ENCODE measurements around the gene COPG2.
A peak's percentile ranks its signal among the peaks of the same experiment; 100 is the strongest.
"Not testable (repeated sequence)": the region's sequence is repeated elsewhere in the genome, so short reads cannot be mapped to it uniquely, and the experiment has no call there.

COPG2 gene

GRCh38 chr7:130649004-130649790 lies 19.4 kb downstream of the COPG2 start:
- peak; percentile 46 for DNase-seq

DNA sequence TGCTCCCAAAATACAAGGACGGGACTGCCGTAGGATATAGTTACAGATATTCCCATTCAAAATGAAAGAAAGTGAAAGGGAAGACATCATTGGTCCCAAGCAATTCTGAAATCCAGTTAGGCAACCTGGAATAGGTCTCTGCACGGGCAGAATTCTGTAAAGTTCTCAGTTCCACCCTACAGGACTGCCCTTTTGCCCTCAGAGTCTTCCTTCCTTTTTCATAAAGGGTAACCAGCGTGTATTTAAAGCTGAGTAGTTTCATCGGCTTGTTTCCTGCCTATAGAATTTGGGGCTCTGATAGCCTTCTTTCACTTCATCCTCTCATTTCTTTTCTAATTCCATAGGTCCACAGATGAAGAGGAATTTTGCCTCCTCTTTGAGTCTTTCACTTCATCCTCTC lies 20.0 kb downstream of the COPG2 start:
- DNase-seq: no peak

DNA sequence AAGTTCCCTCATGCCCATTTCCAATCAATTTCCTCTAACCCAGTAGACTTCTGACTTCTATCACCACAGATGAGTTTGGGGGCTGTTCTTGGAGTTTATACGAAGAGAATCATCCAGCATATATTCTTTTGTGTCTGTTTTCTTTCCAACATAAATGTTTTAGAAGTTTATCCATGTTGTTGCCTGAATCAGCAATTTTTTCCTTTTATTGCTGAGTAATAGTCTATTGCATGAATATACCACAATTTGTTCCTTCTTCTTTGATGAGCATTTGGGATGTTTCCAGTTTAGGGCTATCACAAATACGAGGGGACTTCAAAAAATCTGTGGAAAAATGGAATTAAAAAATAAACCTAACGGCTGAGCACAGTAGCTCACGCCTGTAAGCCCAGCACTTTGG lies 26.2 kb downstream of the COPG2 start:
- DNase-seq: no peak

- DNase-seq: no peak
These were observed 27.1 kb downstream of the COPG2 start for GRCh38 chr7:130641497-130641896.

DNA sequence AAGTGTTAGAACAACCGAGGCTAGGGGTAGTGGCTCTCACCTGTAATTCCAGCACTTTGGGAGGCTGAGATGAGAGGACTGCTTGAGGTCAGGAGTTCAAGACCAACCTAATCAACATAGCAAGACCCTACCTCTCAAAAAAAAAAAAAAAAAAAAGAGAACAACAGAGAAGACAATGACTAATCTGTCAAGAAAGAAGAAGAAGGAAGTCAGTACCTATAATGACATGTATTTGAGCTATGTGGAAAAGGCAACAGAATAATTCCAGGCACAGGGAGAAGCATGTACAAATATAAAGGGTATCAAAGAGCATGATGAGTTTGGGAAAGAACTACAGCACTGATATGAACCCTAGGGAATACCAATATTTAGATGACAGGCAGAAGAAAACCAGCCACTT lies 27.5 kb downstream of the COPG2 start:
- no peak for DNase-seq

DNA sequence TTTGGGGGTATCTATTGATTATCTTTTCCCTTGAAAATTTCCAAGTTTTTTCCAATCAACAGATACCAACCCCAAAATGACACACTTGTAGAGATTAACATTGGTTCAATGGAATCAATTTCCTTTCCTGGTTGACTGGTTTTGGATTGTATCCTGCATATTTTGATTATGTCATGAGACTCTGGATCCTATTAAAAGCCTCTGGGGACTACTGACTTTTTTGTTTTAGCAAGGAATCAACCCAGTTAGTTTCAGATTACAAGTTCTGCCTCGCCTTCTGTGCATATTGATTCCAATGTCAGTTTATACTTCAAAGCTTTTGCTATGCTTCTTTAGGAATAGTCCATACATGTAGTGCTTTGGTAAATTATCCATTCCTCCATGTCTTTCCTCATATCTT lies 29.2 kb downstream of the COPG2 start:
- DNase-seq: no peak

DNA sequence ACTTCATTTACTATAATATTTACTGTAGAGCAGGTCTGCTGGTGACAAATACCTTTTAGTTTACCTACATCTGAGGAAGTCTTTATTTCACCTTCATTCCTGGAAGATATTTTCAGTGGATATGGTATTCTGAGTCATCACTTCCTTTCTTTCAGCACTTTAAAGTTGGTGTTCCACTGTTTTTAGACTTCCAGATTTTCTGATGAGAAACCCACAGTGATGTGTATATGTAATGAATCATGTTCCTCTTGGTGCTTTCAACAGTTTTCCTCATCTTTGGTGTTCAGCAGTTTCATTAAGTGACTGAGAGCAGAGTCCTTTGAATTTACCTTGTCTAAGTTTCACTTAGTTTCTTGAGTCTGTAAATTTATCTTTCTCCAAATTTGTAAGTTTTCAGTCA lies 36.4 kb downstream of the COPG2 start:
- DNase-seq: peak; percentile 31

DNA sequence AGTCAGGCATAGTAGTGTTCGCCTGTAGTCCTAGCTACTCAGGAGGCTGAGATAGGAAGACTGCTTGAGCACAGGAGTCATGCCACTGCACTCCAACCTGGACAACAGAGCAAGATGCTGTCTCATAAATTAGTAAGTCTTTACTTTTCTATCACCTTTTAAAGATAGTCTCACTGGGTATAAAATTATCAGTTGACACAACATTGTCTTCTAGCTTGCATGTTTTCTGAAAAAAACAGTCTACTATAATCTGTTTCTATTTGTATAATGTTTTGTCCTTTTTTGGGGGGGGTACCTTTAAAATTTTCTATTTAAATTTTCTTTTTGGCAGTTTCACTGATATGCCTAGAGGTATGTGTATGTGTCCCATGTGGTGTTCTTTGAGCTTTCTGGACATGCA lies 39.6 kb downstream of the COPG2 start:
- DNase-seq: no peak

DNA sequence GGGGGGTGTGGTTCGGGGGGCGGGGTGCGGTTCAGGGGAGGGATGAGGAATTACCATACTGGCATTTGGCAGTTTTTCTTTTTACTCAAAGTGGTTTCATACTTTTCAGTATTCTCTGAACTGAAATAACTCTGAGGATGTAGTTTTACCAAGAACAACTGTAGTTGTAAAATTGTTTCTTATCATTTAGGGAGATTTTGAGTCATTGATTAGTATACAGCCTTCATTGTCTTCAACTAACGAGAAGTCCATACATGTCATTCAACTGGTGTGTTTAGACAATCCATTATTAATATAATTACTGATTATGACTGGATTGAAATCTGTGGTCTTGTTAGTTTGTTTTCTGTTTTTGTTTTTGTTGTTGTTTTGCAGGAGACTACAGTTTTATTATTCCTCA lies 40.8 kb downstream of the COPG2 start:
- no peak for DNase-seq

- no peak for DNase-seq
These were observed 45.7 kb downstream of the COPG2 start for GRCh38 chr7:130622866-130623265.

GRCh38 chr7:130615583-130615982 lies 53.0 kb downstream of the COPG2 start:
- DNase-seq: no peak

DNA sequence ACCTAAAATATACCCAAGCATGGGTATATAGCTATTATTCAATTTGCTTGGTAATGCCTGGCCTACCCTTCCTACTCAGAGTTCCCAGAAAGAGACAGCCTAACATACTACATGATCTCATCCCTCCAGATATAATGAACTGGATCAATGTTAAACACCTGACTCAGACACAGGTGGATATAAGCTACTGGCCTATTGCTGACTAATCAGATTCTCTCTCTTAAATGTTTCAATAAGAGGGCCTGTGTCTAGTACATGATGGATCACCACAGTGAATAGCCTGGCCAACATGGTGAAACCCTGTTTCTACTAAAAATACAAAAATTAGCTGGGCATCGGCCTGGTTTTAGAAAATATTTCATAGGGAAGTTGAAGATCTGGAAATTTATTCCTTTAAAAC lies 54.1 kb downstream of the COPG2 start:
- no peak for DNase-seq

GRCh38 chr7:130611218-130611617 lies 57.3 kb downstream of the COPG2 start:
- DNase-seq: no peak

- DNase-seq: not testable (repeated sequence)
These were observed 61.5 kb downstream of the COPG2 start for GRCh38 chr7:130607066-130607465.

- no peak for DNase-seq
These were observed 62.4 kb downstream of the COPG2 start for GRCh38 chr7:130606161-130606560.

- no peak for DNase-seq
These were observed 70.5 kb downstream of the COPG2 start for GRCh38 chr7:130598056-130598455.

DNA sequence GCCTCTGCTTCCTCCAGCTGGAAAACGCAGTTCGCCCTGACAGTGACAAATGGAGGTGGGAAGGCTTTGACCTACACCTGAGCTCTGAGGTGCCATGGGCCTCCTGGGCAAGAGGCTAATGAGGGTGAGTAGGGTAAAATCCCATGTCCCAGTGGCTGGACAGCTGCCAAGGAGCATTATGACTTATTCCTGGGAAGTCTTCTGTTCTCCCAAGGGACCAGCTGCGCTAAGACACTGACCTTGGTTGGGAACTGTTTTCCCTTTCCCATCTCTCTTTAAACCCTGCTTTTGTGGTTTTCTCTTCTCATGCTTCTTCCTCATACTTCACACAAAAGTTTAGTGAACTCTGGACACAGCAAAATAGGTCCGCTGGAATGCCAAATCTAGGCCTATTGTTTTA lies 72.6 kb downstream of the COPG2 start:
- no peak for DNase-seq

DNA sequence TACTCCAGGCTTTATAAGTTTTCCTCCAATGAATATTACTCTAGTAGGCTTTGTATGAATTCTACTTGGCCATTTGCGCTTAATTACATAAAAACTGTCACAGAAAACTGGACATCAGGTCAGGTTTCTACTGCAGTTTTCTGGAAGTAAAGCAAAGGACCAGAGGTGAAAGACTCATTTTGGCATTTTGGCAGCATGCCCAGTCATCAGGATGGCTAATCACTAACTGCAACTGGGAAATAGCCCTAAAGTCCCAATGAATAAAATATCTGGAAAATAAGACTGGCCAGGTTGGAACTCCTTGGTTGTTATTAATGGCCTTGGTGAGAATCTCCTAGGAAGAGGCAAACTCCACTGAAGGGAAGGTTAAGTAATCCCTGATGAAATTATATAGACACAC lies 75.5 kb downstream of the COPG2 start:
- no peak for DNase-seq

- not testable (repeated sequence) for DNase-seq
These were observed 77.1 kb downstream of the COPG2 start for GRCh38 chr7:130591464-130591863.

- DNase-seq: not testable (repeated sequence)
These were observed 82.6 kb downstream of the COPG2 start for GRCh38 chr7:130585932-130586331.

- DNase-seq: not testable (repeated sequence)
These were observed 93.4 kb downstream of the COPG2 start for GRCh38 chr7:130575110-130575509.

DNA sequence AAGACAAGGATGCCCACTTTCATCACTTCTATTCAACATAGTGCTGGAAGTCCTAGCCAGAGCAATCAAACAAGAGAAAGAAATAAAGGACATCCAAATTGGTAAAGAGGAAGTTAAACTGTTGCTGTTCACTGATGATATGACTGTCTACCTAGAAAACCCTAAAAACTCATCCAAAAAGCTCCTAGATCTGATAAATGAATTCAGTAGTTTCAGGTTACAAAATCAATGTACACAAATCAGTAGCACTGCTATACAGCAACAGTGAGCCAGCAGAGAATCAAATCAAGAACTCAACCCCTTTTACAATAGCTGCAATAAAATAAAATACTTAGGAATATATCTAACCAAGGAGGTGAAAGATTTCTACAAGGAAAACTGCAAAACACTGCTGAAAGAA lies 98.4 kb downstream of the COPG2 start:
- DNase-seq: not testable (repeated sequence)

DNA sequence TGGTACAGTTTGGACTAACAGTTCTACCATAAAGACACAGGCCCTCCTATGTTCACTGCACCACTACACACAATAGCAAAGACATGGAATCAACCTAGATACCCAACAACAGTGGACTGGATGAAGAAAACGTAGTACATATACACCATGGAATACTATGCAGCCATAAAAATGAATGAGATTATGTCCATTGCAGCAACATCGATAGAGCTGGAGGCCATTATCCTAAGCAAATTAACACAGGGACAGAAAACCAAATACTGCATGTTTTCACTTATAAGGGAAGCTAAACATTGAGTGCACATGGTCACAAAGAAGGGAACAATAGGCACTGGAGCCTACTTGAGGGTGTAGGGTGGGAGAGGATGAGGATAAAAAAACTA lies 101.7 kb downstream of the COPG2 start:
- DNase-seq: no peak

- DNase-seq: no peak
These were observed 102.2 kb downstream of the COPG2 start for GRCh38 chr7:130566168-130566897.

DNA sequence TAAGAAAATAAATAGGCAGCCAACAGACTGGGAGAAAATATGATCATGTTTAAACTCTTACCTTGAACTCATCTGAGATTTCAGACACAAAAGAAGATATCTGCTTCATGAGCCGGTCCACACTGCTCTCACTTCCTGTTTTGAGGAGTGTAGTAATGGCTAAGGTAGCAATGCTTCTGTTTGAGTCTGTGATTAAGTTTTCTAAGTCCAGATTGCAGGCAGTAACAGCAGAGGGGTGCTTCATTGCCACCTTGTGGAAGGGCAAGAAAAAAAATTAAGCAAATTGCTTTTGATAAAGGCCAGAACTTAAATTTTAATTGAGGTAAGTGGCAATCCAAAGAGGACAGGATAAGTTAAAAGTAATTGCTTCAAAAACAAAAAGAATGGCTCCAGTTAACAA lies 107.6 kb downstream of the COPG2 start:
- peak; percentile 2 for DNase-seq
